GM12878 (cell line): ENCODE results near the gene LMTK3. TPM values are rescaled to one million over a fixed set of nuclear protein-coding genes. Genes with fewer than 3 reads are reported as not detected.

Experiments
- ATAC-seq: fragments of 200-7000 bp; cut with Tn5 transposase; 3 replicates; pipeline ENCODE4 v1.9.1; 2020; ENCODE audit warnings: mild to moderate bottlenecking, moderate library complexity
- BruUV-seq: library from RNA; stranded (reverse); fragments of 400-500 nt; replicated peaks from 2 replicates; lab custom pipeline; 2021; lab: Mats Ljungman, UMichigan
- CTCF ChIA-PET: fragments of 300-600 bp; sonication (Branson Sonifier 250); formaldehyde crosslinking; extraction: SDS; loops from one replicate; lab custom pipeline; 2021; ENCODE audit warnings: inconsistent platforms; lab: Yijun Ruan, JAX
- POLR2A ChIA-PET: fragments of 350-600 bp; formaldehyde crosslinking; extraction: SDS; loops from one replicate; lab custom pipeline; 2021; ENCODE audit warnings: inconsistent platforms; lab: Charles Lee
- RAD21 ChIA-PET: fragments of 300-600 bp; sonication (Branson Sonifier 250); formaldehyde crosslinking; loops from one replicate; lab custom pipeline; 2023; ENCODE audit warnings: antibody characterized with exemption; ENCODE audit not compliant: unreplicated experiment; lab: Charles Lee
- SMC1A ChIA-PET: fragments of 300-600 bp; sonication (Branson Sonifier 250); formaldehyde crosslinking; loops from one replicate; lab custom pipeline; 2023; ENCODE audit not compliant: unreplicated experiment, uncharacterized antibody; lab: Charles Lee
- DNase-seq: peaks from one replicate; pipeline ENCODE4 v3.0.0-alpha.2; 2011; ENCODE audit warnings: low read depth, low spot score
- FAIRE-seq: peaks from 3 replicates; lab custom pipeline; 2011; peaks lifted over from hg19 to GRCh38; lab: Jason Lieb, UNC
- H2AFZ ChIP-seq: 2 replicates; pipeline ENCODE4 v1.6.0; 2011; ENCODE audit warnings: low read depth, low read length, control low read depth; ENCODE audit not compliant: control insufficient read depth
- H3K27ac ChIP-seq: 2 replicates; pipeline ENCODE4 v1.5.1; 2011; ENCODE audit warnings: control low read depth; ENCODE audit not compliant: control insufficient read depth, insufficient read depth
- H3K27me3 ChIP-seq, 2 experiments: replicated peaks in 1 of 2; 2 replicates each; pipeline versions ENCODE4 v1.6.0 to v1.6.1; 2011; ENCODE audit warnings: low read length in 1 of 2; ENCODE audit not compliant: control insufficient read depth in 2 of 2, insufficient read depth in 2 of 2
- H3K36me3 ChIP-seq, 2 experiments: 2 replicates each; pipeline ENCODE4 v1.5.1; 2011; ENCODE audit warnings: low read length in 1 of 2; ENCODE audit not compliant: control insufficient read depth in 2 of 2, insufficient read depth in 2 of 2
- H3K4me1 ChIP-seq: 2 replicates; pipeline ENCODE4 v1.6.1; 2011; ENCODE audit warnings: mild to moderate bottlenecking, low read length, moderate library complexity, mixed read lengths; ENCODE audit not compliant: control insufficient read depth, insufficient read depth
- H3K4me2 ChIP-seq: 2 replicates; pipeline ENCODE4 v1.6.0; 2011; ENCODE audit warnings: control low read depth; ENCODE audit not compliant: control insufficient read depth, insufficient read depth
- H3K4me3 ChIP-seq: fragments of 200-600 bp; sonication (generic); 2 replicates; pipeline ENCODE4 v1.5.1; 2016
- H3K79me2 ChIP-seq: 2 replicates; pipeline ENCODE4 v1.6.0; 2011; ENCODE audit warnings: low read length; ENCODE audit not compliant: control insufficient read depth, insufficient read depth
- H3K9ac ChIP-seq: 2 replicates; pipeline ENCODE4 v1.8.0; 2011; ENCODE audit warnings: low read length, control low read depth, mixed read lengths; ENCODE audit not compliant: control insufficient read depth, insufficient read depth
- H3K9me3 ChIP-seq: replicated peaks from 3 replicates; pipeline ENCODE4 v1.5.1; 2011; ENCODE audit warnings: mild to moderate bottlenecking, low read length; ENCODE audit not compliant: control insufficient read depth, insufficient read depth
- H4K20me1 ChIP-seq: 2 replicates; pipeline ENCODE4 v1.6.0; 2011; ENCODE audit not compliant: control insufficient read depth, insufficient read depth
- BMI1 ChIP-seq: fragments of 450-650 bp; IDR thresholded peaks from 2 replicates; pipeline ENCODE4 v1.6.1; 2016; ENCODE audit warnings: mild to moderate bottlenecking, moderate library complexity, borderline replicate concordance
- PAX5 ChIP-seq: IDR thresholded peaks from 2 replicates; pipeline ENCODE4 v1.6.1; 2011; ENCODE audit warnings: low read depth, low read length, borderline replicate concordance
- POLR2A ChIP-seq: IDR thresholded peaks from 2 replicates; pipeline ENCODE4 v1.6.1; 2011; ENCODE audit warnings: low read depth, mild to moderate bottlenecking, low read length
- POLR2AphosphoS2 ChIP-seq: IDR thresholded peaks from 2 replicates; pipeline ENCODE4 v1.6.1; 2011; ENCODE audit warnings: low read depth, mild to moderate bottlenecking, low read length, improper control_type of control experiment, moderate library complexity
- RELB ChIP-seq: fragments of 450-650 bp; IDR thresholded peaks from 2 replicates; pipeline ENCODE4 v1.6.1; 2017; ENCODE audit warnings: low read depth, mild to moderate bottlenecking, moderate library complexity
- SIX5 ChIP-seq: IDR thresholded peaks from 2 replicates; pipeline ENCODE4 v1.6.1; 2011; ENCODE audit warnings: mild to moderate bottlenecking, low read depth, low read length, moderate library complexity; ENCODE audit not compliant: severe bottlenecking
- ZBTB40 ChIP-seq: fragments of 450-650 bp; IDR thresholded peaks from 2 replicates; pipeline ENCODE4 v1.6.1; 2016; ENCODE audit warnings: mild to moderate bottlenecking, moderate library complexity, borderline replicate concordance
- ZNF217 ChIP-seq: fragments of 450-650 bp; IDR thresholded peaks from 2 replicates; pipeline ENCODE4 v1.6.1; 2017; ENCODE audit warnings: antibody characterized with exemption, mild to moderate bottlenecking
- WGBS: methylation state at CpG from one replicate; pipeline ENCODE4 v1.1.6; 2016; ENCODE audit warnings: low lambda C conversion rate; ENCODE audit not compliant: insufficient replicate concordance, insufficient coverage; ENCODE audit errors: missing lambda C conversion rate; 5-methylcytosine and 5-hydroxymethylcytosine counted together
- in situ Hi-C: fragments of 300-500 bp; cut with MboI; formaldehyde crosslinking; loops from 9 replicates; pipeline ENCODE4 v1.14.3; 2018; ENCODE audit warnings: mixed read lengths
- intact Hi-C: fragments of 100-400 bp; cut with micrococcal nuclease; formaldehyde crosslinking; loops from one replicate; pipeline ENCODE4 v1.14.2; 2022; ENCODE audit not compliant: unreplicated experiment
- polyA plus RNA-seq, 11 experiments: library from polyadenylated mRNA; depleted of rRNA in 4 of 11; unstranded in 6 of 11; stranded (reverse) in 5 of 11; fragments of >200 nt; fragmentation: Nextera tagmentation in 4 of 11; fragmentation: Illumina TruSeq in 1 of 11; extraction: Ambion mirVana in 4 of 11; extraction: Trizol in 1 of 11; gene quantifications; 1 replicate in 1 of 11; 2 replicates in 10 of 11; pipeline versions ENCODE4 v1.2.1 to v1.2.3, GENCODE V29; 2011 to 2016; ENCODE audit warnings: inconsistent platforms in 2 of 11, missing spikeins in 2 of 11, low read depth in 1 of 11
- total RNA-seq, 4 experiments: library from RNA; depleted of rRNA in 3 of 4; stranded (reverse); fragments of >200 nt in 3 of 4; fragmentation: Illumina TruSeq in 1 of 4; extraction: Trizol in 1 of 4; gene quantifications; 2 replicates each; pipeline versions ENCODE4 v1.2.1 to v1.2.3, GENCODE V29; 2013 to 2021

The LMTK3 gene
- total and polyA plus RNA-seq, 10 of the 15 experiments (the other 5 are each of a cell fraction or from before 2014, with no cell fraction given): under 0.01 to 0.28 (median 0.04) TPM; not detected in 3

- TF ChIP-seq SIX5 (no peak), BMI1 (no peak), RELB (no peak)
Measured at GRCh38 chr19:48454150-48454730, 57.4 kb downstream of the LMTK3 start (continued).

GRCh38 chr19:48452289-48453190, 59.1 kb downstream of the LMTK3 start:
- DNase-seq (no peak), ATAC-seq (no peak), FAIRE-seq (no peak)
- POLR2A ChIA-PET: interaction anchor here (0.6 kb wide), 1 partner anchor 697 kb away, joined by 3 read pairs; no protein-coding TSS in a partner anchor
- TF ChIP-seq ZNF217 (no peak), POLR2AphosphoS2 (no peak), PAX5 (no peak), POLR2A (peak; percentile 26; the same call in 1 of the 2 replicates), ZBTB40 (no peak)
- no peak overlapping the region for H3K4me3 ChIP-seq
- peaks cover 2% of the 10 kb centered on the region for H3K79me2 ChIP-seq
- no peak overlapping the region for H3K4me2 ChIP-seq
- no peaks in the 10 kb centered on the region for H3K9me3 ChIP-seq
- H3K4me1 ChIP-seq: peaks cover 5% of the 10 kb centered on the region
- no peak overlapping the region for H3K9ac ChIP-seq
- H3K36me3 ChIP-seq: peaks cover 29 to 32% of the 10 kb centered on the region in 2 experiments
- no peaks in the 10 kb centered on the region for H4K20me1 ChIP-seq
- CTCF ChIA-PET: no interaction called here
- in situ Hi-C loops: no loop called here
- WGBS: 95% methylated on average over 32 of the region's 33 CpGs
- H3K27ac ChIP-seq: no peak overlapping the region
- H3K27me3 ChIP-seq: no peaks in the 10 kb centered on the region
- BruUV-seq: no TSS peak
- intact Hi-C loops: no loop called here
- SMC1A ChIA-PET: interaction anchor here (0.6 kb wide), 1 partner anchor 118 kb away, joined by 3 read pairs; no protein-coding TSS in a partner anchor
- RAD21 ChIA-PET: no interaction called here
- H2AFZ ChIP-seq: no peak overlapping the region
